ENCODE data around the gene KHSRP. TPM values are rescaled to one million over a fixed set of nuclear protein-coding genes. Genes with fewer than 3 reads are reported as not detected.

Gene KHSRP
- total and polyA plus RNA-seq, 10 of the 15 experiments (the other 5 are each of a cell fraction or from before 2014, with no cell fraction given), result 4.8 to 440 (median 82.0) TPM

- no peaks in the 10 kb centered on the region for H3K79me2 ChIP-seq (ENCODE audit: control insufficient read depth, insufficient read depth, low read length)
- H4K20me1 ChIP-seq (ENCODE audit: control insufficient read depth, insufficient read depth), result no peaks in the 10 kb centered on the region
- in situ Hi-C loops (cut with MboI) (no loop called here), intact Hi-C loops (cut with micrococcal nuclease; ENCODE audit: unreplicated experiment) (no loop called here)
- BruUV-seq (replicated peaks), result no TSS peak
- TF ChIP-seq E4F1 (IDR thresholded peaks at IDR 0.05; ENCODE audit: borderline replicate concordance, partially characterized antibody) (no peak), SMAD5 (IDR thresholded peaks at IDR 0.05; ENCODE audit: low read depth) (no peak), BRCA1 (IDR thresholded peaks at IDR 0.05; ENCODE audit: low read depth, low read length) (no peak), PAX8 (IDR thresholded peaks at IDR 0.05) (no peak), POU2F2 (IDR thresholded peaks at IDR 0.05; ENCODE audit: borderline replicate concordance, low read depth, low read length) (no peak), NFYB (IDR thresholded peaks at IDR 0.05; ENCODE audit: insufficient read depth, low read depth, low read length) (no peak), RBBP5 (conservative IDR thresholded peaks at IDR 0.05) (no peak), TCF7 (IDR thresholded peaks at IDR 0.05; ENCODE audit: borderline replicate concordance) (no peak), SREBF2 (IDR thresholded peaks at IDR 0.05; ENCODE audit: low read length) (no peak), NKRF (conservative IDR thresholded peaks at IDR 0.05) (no peak), ASH2L (IDR thresholded peaks at IDR 0.05; ENCODE audit: borderline replicate concordance, low read depth) (no peak), MYC (IDR thresholded peaks at IDR 0.05; ENCODE audit: insufficient read depth, insufficient read length, insufficient replicate concordance, low read length, severe bottlenecking) (no peak), E2F4 (IDR thresholded peaks at IDR 0.05; ENCODE audit: low read depth, low read length) (no peak), NFIC (IDR thresholded peaks at IDR 0.05; ENCODE audit: low read depth, low read length) (no peak)
- ChIA-PET SMC1A (ENCODE audit: uncharacterized antibody, unreplicated experiment) (no interaction called here), POLR2A (interaction anchor here (0.9 to 1.5 kb wide), 2 partner anchors 14 to 19 kb away, joined by 3 read pairs; no protein-coding TSS in a partner anchor), RAD21 (ENCODE audit: unreplicated experiment) (no interaction called here), CTCF (interaction anchor here (1.5 kb wide), 1 partner anchor 11 kb away, joined by 4 read pairs; the partner anchor contains the start of gene DENND1C)
- WGBS (ENCODE audit: insufficient coverage, insufficient replicate concordance, low lambda C conversion rate, missing lambda C conversion rate), result 96% methylated on average over 8 of the region's 8 CpGs
- no peak for DNase-seq (ENCODE audit: low read depth, low spot score)
- no peak overlapping the region for H3K4me3 ChIP-seq
- no peak overlapping the region for H3K4me2 ChIP-seq (ENCODE audit: control insufficient read depth, insufficient read depth)
- H3K9me3 ChIP-seq (replicated peaks; ENCODE audit: control insufficient read depth, insufficient read depth, low read length), result no peaks in the 10 kb centered on the region
- H3K27ac ChIP-seq (ENCODE audit: control insufficient read depth, insufficient read depth), result no peak overlapping the region
- FAIRE-seq, result no peak
- no peaks in the 10 kb centered on the region for H3K4me1 ChIP-seq (ENCODE audit: control insufficient read depth, insufficient read depth, low read length)
- no peak overlapping the region for H3K9ac ChIP-seq (ENCODE audit: control insufficient read depth, insufficient read depth, low read length)
- no peak overlapping the region for H2AFZ ChIP-seq (ENCODE audit: control insufficient read depth, low read depth, low read length)
- no peak for ATAC-seq
- H3K36me3 ChIP-seq (ENCODE audit: control insufficient read depth in 2 of 2, insufficient read depth in 2 of 2, low read length in 1 of 2), result peaks cover 0 to 2% of the 10 kb centered on the region in 2 experiments; a peak in 2 of 4 replicates
- H3K27me3 ChIP-seq (replicated peaks in 1 of 2; ENCODE audit: control insufficient read depth in 2 of 2, insufficient read depth in 2 of 2, low read length in 1 of 2), result no peaks in the 10 kb centered on the region
These were observed 45.6 kb upstream of the KHSRP start for GRCh38 chr19:6470173-6470572.

All from GM12878 (cell line).